ENCODE results near the gene LIPC.

GRCh38 chr15:58478035-58478434, 46.2 kb downstream of the LIPC start:
- TF ChIP-seq POLR2A (IDR thresholded peaks at IDR 0.05) (no peak), CTCF (IDR thresholded peaks at IDR 0.05) (no peak)

Data from thyroid gland (tissue), 4 donors.